Urinary bladder (tissue), 4 donors: ENCODE data around the gene CHRNA3. TPM values are rescaled to one million over a fixed set of nuclear protein-coding genes. Genes with fewer than 3 reads are reported as not detected.

Experiments used
- DNase-seq: peaks from one replicate; pipeline ENCODE4 v3.0.0-alpha.2; 2015; ENCODE audit errors: extremely low spot score
- H3K27ac ChIP-seq: one replicate; pipeline ENCODE4 v1.5.1; 2013; ENCODE audit warnings: low read depth, mild to moderate bottlenecking, moderate library complexity
- H3K36me3 ChIP-seq: one replicate; pipeline ENCODE4 v1.6.1; 2013; ENCODE audit warnings: mild to moderate bottlenecking, moderate library complexity; ENCODE audit not compliant: insufficient read depth
- H3K4me1 ChIP-seq: one replicate; pipeline ENCODE4 v1.6.1; 2013; ENCODE audit warnings: mild to moderate bottlenecking, moderate library complexity; ENCODE audit not compliant: insufficient read depth
- H3K4me3 ChIP-seq: one replicate; pipeline ENCODE4 v1.5.1; 2013; ENCODE audit warnings: low read depth, low read length
- WGBS: extraction: QIAGEN DNeasy Blood & Tissue Kit; methylation state at CpG from one replicate; pipeline ENCODE4 v1.1.7; 2013; 5-methylcytosine and 5-hydroxymethylcytosine counted together
- polyA plus RNA-seq: library from polyadenylated mRNA; stranded (reverse); fragments of 200-250 nt; gene quantifications from one replicate; pipeline ENCODE4 v1.2.3, GENCODE V29; 2013
- total RNA-seq: library from RNA; depleted of rRNA; stranded (reverse); fragments of >200 nt; gene quantifications from one replicate; pipeline ENCODE4 v1.2.3, GENCODE V29; 2014
- donor health status: healthy with polysubstance abuse.
- donor health status: healthy.

The CHRNA3 gene
- total and polyA plus RNA-seq, 2 donors = 2.6 to 4.7 TPM

DNA sequence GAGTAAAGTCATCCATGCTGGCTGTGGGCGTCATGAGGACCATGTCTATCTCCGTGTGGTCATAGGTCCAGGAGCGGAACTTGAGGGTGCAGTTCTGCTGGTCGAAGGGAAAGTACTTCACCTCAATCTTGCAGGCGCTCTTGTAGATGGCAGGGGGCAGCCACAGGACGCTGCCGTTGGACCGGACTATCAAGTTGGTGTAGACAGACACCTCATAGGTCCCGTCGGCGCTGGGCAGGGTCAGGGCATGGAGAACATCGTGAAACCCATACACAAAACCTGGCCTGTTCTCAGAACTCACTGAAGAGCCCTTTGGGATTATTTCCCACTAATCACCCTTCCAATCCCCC is 8.9 kb upstream of the CHRNA3 start:
- Histone ChIP-seq H3K4me1 (no peaks in the 10 kb centered on the region), H3K27ac (no peak overlapping the region), H3K4me3 (no peak overlapping the region), H3K36me3 (no peaks in the 10 kb centered on the region)
- 97% methylated on average over 12 of the region's 12 CpGs for WGBS
- no peak for DNase-seq

DNA sequence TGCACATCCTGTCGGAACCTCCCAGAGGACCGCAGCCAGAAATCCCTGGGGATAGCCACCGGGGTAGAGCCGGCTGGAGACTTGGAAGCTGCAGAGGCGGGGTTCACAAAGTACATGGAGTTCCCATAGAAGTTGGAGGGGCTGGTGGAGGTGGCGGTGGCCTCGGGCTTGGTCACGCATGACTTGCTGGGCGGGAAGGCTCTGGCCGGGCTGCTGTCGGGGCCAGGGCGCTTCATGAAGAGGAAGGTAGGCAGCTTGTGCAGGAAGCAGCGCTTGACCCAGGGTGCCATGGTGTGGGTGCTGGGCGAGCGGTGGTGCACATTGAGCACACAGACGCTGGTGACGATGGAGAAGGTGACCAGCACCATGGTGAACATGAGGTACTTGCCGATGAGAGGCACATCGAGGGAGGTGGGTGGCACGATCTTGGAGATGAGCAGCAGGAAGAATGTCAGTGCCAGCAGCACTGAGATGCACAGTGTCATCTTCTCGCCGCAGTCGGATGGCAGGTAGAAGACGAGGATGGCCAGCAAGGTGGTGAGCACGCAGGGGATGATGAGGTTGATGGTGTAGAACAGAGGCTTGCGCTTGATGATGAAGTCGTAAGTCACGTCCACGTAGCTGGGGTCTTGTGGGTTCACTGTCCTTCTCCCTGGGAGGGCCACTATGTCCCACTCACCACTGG is 8.4 kb upstream of the CHRNA3 start:
- DNase-seq = no peak
- no peaks in the 10 kb centered on the region for H3K36me3 ChIP-seq
- H3K27ac ChIP-seq = no peak overlapping the region
- H3K4me1 ChIP-seq = no peaks in the 10 kb centered on the region
- WGBS = 93% methylated on average over 29 of the region's 29 CpGs
- no peak overlapping the region for H3K4me3 ChIP-seq

DNA sequence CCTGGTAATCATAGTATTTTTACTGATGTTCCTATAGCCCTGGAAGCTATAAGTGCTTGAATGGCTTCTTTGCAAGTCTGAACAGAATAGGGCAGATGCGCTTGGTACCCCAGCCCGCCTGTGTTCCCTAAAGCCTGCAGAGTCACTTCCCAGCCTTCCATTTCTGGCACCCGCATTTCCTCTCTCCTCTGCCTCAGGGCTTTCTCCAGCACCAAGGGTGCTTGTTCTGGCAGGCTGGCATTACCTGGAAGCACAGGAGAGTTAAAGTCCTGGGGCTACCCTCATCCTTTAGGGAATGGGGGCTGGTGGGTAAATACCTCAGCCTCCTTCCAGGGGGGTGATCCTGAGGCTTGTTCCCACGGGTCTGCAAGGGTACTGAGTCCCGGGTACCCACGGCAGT is 7.4 kb upstream of the CHRNA3 start:
- no peak overlapping the region for H3K27ac ChIP-seq
- DNase-seq = no peak
- no peak overlapping the region for H3K4me3 ChIP-seq
- no peaks in the 10 kb centered on the region for H3K36me3 ChIP-seq
- no peaks in the 10 kb centered on the region for H3K4me1 ChIP-seq
- 82% methylated on average over 6 of the region's 6 CpGs for WGBS

DNA sequence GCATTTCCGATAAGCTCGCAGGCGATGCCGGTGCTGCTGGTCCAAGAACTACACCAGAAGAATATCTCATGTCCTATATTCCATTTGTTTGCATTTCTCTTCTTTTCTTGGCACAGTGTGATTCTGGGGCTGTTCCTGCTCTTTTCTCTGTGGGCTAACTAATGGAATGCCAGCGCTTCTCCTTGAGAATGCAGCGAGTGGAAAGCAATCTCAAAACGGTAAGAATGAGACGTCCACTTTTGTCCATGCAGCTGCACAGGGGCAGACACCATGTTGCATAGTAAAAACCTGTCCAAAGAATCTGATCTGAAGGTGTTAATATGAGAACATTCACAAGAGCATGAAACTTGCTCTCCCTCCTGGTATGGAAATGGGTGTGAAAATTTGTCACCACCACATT is 6.6 kb upstream of the CHRNA3 start:
- 59% methylated on average over 8 of the region's 8 CpGs for WGBS
- H3K27ac ChIP-seq = no peak overlapping the region
- no peaks in the 10 kb centered on the region for H3K36me3 ChIP-seq
- no peaks in the 10 kb centered on the region for H3K4me1 ChIP-seq
- no peak overlapping the region for H3K4me3 ChIP-seq
- no peak for DNase-seq

DNA sequence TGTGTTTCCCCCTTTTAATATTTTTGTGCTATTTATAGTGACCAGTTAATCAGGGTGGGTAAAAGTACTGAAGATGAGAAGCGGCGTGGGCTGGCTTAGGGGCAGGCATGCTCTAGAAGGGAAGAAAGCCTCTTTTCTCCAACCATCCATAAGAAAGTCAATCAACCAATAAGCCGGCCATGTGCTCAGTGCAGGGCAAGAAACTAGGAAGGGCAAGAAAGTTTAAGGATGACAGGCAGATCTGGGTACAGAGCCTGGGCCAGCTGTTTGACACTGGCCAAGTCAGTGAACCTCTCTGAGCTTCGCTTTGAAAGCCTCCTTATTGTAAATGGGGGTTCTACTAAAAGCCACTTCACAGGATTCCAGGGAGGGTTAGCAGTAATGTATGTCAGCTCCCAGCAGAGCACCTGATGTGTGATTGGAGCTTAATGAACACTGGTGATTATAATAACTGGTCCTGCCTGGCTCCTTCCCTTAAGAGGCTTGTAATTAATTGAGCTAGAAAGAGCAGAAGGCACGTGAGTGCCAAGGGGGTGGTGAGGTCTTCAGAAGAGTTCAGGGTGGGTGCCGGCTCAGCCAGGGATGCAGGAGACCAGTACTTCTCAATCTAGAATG is 5.7 kb upstream of the CHRNA3 start:
- H3K4me1 ChIP-seq = no peaks in the 10 kb centered on the region
- H3K36me3 ChIP-seq = no peaks in the 10 kb centered on the region
- H3K27ac ChIP-seq = no peak overlapping the region
- no peak for DNase-seq
- 89% methylated on average over 6 of the region's 6 CpGs for WGBS
- H3K4me3 ChIP-seq = no peak overlapping the region

DNA sequence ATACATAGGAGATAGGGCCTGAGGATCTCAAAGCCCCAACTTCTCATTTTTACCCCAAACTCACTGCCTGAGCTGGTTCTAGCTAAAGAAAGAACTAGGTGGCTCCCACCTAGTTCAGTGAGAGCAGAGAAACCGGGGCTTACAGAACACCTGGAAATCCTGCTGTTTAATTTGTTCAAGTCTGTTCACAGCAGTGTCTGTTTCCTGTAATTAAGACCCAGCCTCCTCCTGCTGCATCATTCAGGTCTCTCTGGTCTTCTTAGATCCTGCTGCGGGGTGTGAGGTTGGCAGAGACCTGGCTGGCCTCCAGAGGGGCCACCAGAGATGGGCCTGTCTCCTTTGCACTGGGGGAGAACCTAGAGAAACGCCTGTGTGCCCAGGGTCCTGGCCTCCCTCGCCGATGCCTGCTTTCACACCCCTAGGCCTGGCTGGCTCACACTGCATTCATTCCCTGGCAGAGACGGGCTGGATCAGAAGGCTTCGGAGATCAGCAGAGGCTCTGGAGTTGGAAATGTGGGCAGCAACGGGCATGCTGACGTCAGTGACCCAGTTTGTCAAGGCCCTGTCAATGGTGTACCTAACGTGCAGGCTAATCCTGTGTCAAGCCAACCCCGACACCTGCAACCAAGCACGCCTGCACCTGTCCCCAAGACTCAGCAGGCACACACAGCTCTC is 4.9 kb upstream of the CHRNA3 start:
- WGBS = 80% methylated on average over 12 of the region's 12 CpGs
- H3K4me1 ChIP-seq = no peaks in the 10 kb centered on the region
- H3K4me3 ChIP-seq = no peak overlapping the region
- DNase-seq = no peak
- no peaks in the 10 kb centered on the region for H3K36me3 ChIP-seq
- no peak overlapping the region for H3K27ac ChIP-seq

DNA sequence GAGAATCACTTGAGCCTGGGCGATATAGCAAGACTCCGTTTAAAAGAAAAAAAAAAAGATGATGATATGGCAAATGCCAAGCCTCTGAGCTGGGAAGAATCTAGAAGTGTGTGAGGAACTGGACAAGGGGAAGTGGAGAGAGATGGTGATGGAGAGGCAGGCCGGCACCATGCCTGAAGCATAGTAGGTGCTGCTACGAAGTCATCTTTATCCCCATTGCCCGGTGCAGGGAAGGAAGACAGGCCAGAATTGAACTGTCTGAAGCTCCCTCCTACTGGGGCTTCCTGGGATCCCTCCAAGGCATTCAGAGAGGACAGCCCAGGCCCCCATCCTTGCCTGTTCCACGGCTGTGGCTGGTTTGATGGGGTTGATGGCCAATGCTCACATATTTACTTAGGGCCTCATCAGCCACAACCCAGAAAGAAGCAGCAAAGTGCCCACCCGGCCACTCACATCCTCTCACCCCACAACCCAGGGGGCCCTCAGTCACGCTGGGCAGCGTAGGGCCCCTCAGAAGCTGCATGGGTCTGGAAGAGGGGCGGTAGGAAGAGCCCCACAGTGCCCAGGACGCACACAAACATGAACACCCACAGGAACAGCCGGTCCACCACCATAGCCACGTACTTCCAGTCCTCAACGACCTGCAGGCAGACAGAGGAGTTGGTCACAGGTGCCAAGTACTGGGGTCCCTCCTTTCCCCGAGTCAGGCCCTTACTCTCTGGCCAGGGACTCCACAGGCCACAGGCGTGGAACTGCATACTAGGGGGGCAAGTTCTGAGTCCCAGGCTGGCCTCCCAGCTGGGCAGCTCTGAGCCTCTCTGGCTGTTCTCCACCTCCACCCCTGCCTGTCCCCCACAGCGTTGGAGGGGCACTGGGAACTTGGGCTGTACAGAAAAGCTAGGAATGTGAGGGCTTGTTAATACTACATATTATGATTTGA is 4.1 kb upstream of the CHRNA3 start:
- Histone ChIP-seq H3K4me3 (no peak overlapping the region), H3K36me3 (no peaks in the 10 kb centered on the region), H3K4me1 (no peaks in the 10 kb centered on the region), H3K27ac (no peak overlapping the region)
- WGBS = 87% methylated on average over 17 of the region's 17 CpGs
- no peak for DNase-seq

DNA sequence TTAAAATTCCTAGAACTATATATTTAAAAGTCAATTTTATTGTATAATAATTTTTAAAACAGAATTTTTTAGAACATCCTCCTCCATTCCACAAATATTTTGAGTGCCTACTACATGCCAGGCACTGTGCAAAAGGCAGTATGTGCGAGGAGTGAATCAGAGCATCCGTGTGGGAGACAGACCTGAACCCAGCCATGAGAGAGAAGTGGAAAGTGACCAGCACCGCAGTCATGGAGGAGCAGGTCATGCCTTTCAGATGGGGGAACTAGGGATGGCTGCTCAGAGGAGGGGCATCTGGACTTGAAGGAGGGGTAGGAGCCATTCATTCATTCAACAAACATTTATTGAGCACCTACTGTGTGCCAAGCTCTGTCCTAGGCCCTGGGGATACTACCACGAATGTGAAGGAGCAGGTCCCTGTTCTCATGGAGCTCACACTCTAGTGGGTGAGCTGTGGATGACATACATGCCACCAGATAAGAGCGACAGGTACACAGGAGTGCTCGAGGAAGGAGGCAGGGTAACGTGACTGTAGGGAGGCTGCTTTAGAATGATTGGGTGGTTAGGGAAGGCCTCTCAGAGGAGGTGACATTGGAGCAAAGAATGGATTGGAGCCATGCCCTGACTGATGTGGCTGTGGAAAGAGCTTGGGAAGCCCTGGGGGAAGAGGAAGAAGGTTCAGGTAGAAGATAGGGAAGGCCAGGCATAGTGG is 3.1 kb upstream of the CHRNA3 start:
- no peak overlapping the region for H3K4me3 ChIP-seq
- no peak for DNase-seq
- H3K27ac ChIP-seq = no peak overlapping the region
- WGBS = 92% methylated on average over 7 of the region's 7 CpGs
- no peaks in the 10 kb centered on the region for H3K36me3 ChIP-seq
- no peaks in the 10 kb centered on the region for H3K4me1 ChIP-seq

DNA sequence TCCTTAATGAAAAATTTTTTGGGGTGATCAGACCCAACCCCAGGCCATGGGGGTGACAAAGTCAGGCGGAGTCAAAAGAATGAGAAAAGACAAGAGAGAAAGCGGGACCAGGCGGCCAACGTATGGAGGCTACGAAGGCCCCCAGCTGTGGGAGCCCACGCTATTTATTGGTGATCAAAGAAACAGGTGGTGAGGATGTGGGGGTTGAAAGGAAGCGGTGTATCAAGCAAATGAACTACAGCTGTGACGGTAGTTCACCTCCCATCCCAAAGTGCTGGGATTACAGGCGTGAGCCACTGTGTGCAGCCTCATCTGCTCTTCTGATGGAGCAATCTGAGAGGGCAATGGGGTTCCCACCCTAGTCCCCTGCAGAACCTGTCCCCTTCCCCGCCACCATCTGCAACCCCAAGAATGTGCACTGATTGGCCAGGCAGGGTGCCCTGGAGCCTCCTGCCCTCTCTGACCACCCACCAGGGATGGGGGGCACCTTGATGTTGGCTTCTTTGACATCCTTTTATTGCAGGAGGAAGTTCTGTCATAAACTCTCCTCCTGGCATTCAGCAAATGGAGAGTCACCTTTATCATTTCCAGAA is 1.1 kb upstream of the CHRNA3 start:
- Histone ChIP-seq H3K4me1 (no peaks in the 10 kb centered on the region), H3K4me3 (no peak overlapping the region), H3K36me3 (no peaks in the 10 kb centered on the region), H3K27ac (no peak overlapping the region)
- DNase-seq = no peak
- 85% methylated on average over 10 of the region's 10 CpGs for WGBS

DNA sequence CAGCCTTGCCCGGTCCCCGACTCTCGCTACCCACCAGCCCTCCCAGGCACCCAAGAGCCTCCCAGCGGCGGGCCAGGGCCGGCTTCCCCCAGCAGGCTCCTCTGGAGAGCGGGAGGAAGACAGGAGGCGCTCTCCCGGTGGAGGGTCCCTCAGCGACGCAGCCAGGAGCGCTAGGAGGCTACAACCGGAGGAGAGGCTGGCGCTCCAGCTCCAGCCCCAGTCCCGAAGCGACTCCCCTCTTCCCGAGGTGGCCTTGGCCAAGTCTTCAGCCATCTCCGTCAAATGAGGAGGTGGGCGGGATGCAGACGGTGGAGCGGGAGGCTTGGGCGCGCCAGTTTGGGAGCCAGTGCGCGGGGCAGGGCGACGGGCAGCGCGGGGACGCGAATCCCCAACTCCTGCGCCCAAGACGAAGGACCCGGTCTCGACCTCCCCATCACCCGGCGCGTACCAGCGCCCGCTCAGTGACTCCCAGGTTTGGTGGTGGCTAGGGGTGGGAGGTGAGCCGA is 722 bp downstream of the CHRNA3 start:
- DNase-seq = no peak
- Histone ChIP-seq H3K4me1 (no peaks in the 10 kb centered on the region), H3K27ac (no peak overlapping the region), H3K4me3 (peak overlapping the region; percentile 36), H3K36me3 (no peaks in the 10 kb centered on the region)
- 4% methylated on average over 41 of the region's 41 CpGs for WGBS

DNA sequence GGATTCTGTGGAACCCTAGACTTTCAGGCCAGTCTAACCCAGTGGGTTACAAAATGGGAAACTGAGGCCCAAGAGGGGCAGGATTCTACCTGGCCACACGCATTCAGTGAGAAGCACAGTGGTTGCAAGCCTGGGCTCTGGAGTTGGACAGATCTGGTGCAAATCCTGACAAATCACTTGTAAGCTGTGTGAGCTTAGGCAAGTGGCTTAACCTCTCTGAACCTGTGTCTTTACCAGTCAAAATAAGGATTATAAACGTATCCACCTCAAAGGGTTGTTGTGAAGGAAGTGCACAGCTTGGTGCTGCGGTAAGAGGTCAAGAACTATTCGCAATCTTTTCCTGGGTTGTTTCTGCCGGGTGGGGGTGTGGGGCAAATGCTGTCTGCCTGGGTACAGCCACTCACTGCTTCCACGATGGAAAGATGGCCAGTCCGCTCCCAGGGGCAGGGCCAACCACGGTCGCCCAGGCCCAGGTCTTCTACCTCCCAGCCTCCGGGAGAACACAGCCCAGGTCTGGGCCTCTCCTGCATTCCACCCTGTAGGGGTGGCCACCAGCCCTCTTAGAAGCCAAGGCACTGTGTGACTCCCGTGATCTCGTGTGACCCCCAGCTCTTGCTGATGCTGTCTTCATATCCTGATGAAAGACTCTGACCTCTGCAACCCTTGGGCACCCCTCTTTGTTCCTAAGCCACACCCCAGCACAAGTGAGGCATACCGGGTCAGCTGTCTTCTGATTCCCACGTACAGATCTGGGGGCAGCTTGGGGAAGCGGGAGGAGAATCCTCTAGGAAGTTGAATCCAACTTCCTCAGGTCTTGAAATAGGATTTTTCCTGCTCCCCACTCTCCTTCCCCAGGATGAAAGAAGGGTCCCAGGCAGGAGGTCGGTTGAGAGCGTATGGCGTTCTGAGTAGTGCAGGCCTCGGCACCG is 1.5 kb downstream of the CHRNA3 start:
- Histone ChIP-seq H3K36me3 (no peaks in the 10 kb centered on the region), H3K27ac (no peak overlapping the region), H3K4me3 (no peak overlapping the region), H3K4me1 (no peaks in the 10 kb centered on the region)
- DNase-seq = no peak
- WGBS = 55% methylated on average over 20 of the region's 20 CpGs

DNA sequence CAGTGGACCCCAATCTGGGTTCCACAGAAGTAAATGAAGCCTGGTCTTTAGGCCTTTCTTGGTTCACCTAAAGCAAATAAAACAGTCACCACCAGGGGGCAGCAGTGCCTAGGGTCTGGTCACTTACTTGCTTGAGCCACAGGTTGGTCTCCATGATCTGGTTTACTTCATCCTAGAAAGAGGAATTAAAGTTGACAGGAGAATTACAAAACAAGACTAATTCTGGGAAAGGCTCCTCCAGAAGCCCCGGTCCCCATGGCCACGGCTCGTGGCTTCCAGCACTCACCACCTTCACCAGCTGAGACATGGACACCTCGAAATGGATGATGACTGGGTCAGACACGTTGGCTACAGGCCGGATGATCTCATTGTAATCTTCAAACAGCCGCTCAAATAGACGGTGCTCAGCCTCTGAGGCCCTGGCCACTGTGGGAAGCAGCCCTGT is 2.3 kb downstream of the CHRNA3 start:
- no peaks in the 10 kb centered on the region for H3K4me1 ChIP-seq
- no peak overlapping the region for H3K27ac ChIP-seq
- DNase-seq = peak; percentile 84
- H3K4me3 ChIP-seq = no peak overlapping the region
- WGBS = 7% methylated on average over 8 of the region's 8 CpGs
- no peaks in the 10 kb centered on the region for H3K36me3 ChIP-seq
